SH-SY5Y (cell line): ENCODE data around the gene ARHGEF16.

Experiments
- GATA2 ChIP-seq: IDR thresholded peaks from 2 replicates; pipeline ENCODE4 v1.6.1; 2011; ENCODE audit warnings: mild to moderate bottlenecking, low read depth, low read length
- GATA3 ChIP-seq: IDR thresholded peaks from 2 replicates; pipeline ENCODE4 v1.6.1; 2011; ENCODE audit warnings: low read depth, mild to moderate bottlenecking, low read length, moderate library complexity

GRCh38 chr1:3520419-3521378, 66.2 kb downstream of the ARHGEF16 start:
- TF ChIP-seq GATA2 = no peak
- TF ChIP-seq GATA3 = no peak
